EH (cell line): Measurements from ENCODE around the gene PCYT2.
A peak's percentile ranks its signal among the peaks of the same experiment; 100 is the strongest.

ENCODE experiments used
- DNase-seq: peaks from one replicate; pipeline ENCODE4 v3.0.0-alpha.2; 2015; ENCODE audit warnings: low read depth

PCYT2 gene

DNA sequence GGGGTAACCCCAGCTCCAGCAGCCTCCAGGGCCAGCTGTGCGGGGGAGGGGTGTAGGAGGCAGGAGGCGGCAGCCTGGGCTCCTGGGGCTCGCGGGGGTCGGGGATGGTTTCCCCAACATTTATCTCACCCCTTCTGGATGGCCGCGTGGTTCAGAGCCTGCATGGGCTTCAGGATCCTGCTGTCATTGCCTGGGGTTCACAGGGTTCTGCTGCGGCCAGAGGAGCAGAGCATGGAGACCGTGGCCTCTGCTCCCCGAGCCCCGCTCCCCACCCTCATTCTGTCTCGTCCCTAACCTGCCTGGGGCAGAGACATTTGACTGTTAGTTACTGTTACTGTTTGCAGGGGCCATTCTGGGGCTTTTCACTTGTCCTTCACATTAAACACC lies 31.0 kb upstream of the PCYT2 start:
- no peak for DNase-seq

DNA sequence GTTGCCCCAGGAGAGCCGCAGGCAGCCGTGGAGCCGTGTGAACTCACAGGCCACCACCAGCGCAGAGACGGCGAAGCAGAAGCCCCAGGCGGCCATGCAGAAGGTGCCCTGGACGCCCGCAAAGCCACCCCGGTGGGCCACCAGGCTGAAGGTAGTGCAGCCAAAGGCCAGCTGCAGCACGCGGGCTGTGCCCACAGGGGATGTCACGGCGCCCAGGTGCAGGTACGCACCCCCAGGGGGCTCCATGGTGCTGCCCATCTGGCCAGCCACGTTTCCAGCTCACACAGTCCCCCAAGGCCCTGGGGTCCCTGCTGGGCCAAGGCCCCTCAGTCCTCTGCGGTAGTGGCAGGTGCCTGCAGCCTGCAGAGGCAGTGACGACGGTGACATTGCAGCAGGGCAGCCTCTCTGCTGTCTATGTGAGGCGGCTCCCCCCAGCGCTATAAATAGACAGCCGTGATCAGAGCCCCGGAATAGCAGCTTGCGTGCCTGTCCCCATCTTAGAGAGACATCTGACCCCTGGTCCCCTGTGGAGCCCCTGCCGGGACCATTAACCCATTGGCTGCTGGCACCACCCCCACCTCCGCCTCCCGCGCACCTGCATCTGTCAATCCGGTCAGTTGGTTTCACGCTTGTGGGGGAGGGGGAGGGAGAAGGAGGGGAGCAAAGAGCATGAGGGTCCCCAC lies 30.4 kb upstream of the PCYT2 start:
- DNase-seq, result no peak

GRCh38 chr17:81940538-81941483 lies 29.6 kb upstream of the PCYT2 start:
- DNase-seq, result no peak

DNA sequence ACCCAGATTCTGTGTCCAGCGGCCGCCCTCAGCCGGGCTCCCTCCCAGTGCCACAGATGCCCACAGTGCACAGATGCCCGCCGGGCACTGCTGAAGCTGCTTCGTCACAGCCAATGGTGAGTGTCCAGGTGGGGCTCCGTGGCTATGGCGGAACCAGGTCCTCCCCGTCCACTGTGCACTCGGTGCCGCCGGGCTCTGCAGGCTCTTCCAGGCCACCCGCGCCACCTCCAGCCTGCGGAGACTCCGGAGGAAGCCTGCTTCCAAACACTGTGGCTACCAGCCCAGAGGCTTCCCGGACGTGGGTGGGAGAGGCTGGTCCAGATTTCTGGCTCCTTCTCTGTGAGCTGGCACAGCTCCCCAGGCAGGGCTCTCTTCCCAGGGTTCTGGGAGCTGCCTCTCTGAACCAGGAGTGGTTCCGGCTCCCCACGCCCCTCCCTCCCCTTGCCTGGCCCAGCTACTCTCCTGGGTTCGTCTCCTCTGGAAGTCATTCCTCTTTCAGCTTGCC lies 28.7 kb upstream of the PCYT2 start:
- DNase-seq, result no peak

GRCh38 chr17:81939218-81939617 lies 28.0 kb upstream of the PCYT2 start:
- no peak for DNase-seq

DNA sequence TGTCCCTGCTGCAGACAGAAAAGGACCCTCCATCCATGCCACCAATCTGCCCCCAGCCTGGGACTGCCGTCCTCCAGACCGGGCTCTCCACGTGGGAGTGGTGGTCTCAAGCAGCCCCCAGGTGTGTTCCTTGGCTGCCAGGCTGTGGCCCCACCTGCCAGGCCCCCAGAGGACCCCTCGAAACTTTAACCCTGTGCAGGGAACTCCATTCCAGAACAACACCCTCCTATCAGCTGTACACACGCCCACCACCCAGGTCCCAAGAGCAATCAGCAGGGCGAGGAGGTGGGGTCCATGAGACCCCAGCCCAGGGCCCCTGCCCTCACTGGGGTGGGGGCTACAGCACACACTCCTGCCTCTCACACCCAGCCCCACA lies 24.5 kb upstream of the PCYT2 start:
- no peak for DNase-seq

DNA sequence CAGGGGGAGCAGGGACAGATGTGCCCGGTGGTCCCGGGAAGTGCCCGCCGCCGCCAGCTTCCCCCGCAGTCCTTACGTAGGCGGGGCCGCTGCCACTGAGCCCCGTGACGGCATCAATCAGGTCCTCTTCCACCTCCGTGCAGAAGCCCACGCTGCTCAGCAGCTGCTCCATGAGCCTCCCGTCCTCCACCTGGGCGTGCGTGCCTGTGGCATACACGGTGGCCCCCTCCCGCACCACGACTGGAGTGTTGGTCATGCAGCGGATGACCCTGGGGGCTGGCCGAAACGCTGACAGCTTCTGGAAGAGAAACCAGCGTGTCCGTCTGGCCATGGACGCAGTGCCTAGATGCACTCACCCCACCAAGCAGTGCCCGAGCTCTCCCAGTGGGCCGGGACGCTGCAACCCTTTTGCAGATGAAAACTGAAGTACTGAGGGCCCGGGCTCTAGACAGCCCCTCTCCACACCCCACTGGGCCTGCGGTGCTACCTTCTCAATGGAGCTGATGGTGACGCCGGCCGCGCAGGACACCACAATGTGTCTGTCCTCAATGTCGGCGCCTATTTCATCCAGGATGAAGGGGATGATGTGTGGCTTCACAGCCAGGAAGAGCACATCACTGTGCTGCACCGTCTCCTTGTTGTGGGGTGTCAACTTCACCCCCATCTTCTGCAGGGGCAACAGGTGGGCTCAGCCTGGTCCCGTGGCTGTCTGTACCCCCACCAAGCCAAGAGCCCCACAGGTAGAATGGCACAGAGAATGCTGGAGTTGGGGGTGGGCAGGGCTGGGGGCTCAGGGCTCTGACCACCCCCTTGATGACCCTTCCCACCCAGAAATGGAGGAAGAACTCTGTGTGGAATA lies 23.9 kb upstream of the PCYT2 start:
- no peak for DNase-seq

DNA sequence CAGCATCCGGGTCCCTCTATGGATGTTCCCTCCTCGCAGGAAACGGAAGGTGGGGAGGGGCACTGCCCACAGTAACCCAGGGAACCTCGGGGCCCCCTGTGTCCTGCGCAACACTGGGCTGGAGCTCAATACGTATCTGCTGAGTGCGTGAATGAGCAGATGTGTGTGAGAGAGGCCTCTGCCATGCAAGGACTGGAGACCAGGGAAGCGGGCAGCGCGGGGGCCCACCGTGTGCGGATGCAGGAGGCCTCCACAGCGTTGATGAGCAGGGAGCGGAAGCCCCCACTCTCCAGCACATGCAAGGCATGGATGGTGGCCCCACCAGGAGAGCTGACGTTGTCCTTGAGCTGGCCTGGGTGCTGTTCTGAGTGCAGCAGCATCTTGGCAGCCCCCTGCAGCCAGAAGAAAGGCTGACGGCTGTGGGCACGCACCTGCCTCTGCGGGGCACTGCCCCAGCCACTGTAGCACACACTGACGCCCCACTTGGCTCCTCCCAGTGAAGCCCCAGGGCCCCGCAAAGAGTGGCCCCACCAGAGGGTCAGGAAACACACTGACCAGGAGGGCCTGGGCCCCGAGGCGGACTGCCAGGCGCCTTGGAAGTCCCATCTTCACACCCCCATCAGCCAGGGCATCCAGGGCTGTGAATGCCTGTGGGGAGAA lies 23.0 kb upstream of the PCYT2 start:
- DNase-seq, result no peak

GRCh38 chr17:81933178-81933699 lies 22.0 kb upstream of the PCYT2 start:
- DNase-seq, result no peak

- DNase-seq, result no peak
Observed at GRCh38 chr17:81932333-81932983, 21.3 kb upstream of the PCYT2 start.

DNA sequence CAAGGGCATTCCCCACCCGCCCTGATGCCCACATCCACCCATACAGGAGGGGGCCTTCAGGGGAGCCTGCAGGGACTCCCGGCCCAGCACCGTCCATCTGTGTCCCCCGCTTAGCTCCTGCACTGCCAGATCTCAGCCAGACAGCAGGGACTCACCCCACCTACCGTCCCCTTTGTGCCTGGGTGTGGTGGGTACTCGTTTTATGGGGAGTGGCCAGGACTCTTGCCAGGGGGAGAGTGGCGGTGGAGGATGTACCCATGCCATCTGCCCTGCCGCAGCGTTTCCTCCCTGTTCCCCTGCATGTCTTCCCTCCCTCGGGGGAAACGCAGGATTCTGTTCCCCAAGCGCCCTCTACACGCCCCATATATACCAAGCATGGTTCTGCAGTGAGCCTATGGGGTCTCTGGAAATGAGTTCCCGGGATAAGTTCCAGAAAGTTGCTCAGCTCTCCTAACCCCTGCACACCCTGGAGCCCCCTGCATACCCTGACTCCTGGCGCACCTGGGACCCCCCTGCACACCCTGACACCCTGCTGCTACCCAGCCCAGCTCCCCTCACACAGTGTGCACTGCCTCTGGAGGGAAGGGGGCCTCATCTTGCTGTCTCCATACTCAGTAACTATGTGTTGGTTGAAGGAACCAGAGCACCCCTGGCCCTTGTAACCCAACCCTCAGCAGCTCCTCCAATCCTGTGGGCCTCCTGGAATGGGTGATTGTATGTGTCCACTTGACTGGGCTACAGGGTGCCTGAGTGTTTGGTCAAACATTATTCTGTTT lies 20.5 kb upstream of the PCYT2 start:
- DNase-seq, result no peak

DNA sequence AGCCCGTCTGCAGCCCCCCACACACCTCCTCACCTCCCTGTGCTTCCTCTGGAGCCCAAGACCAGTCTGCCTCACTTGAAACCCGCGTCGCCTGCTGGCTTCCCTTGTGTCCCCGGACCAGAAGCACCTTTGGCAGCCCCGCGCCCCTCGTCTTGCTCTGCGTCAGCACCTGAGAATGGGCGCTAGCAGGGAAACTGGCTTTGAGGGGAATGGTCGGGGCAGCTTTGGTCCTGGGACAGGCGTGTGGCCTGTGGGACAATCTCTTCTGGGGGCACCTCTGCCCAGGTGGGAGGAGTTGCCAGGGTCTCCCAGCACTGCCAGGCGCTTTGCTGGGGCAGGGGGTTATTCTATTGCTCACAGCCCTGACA lies 20.0 kb upstream of the PCYT2 start:
- DNase-seq, result no peak

- no peak for DNase-seq
Observed at GRCh38 chr17:81930142-81931125, 19.2 kb upstream of the PCYT2 start.

DNA sequence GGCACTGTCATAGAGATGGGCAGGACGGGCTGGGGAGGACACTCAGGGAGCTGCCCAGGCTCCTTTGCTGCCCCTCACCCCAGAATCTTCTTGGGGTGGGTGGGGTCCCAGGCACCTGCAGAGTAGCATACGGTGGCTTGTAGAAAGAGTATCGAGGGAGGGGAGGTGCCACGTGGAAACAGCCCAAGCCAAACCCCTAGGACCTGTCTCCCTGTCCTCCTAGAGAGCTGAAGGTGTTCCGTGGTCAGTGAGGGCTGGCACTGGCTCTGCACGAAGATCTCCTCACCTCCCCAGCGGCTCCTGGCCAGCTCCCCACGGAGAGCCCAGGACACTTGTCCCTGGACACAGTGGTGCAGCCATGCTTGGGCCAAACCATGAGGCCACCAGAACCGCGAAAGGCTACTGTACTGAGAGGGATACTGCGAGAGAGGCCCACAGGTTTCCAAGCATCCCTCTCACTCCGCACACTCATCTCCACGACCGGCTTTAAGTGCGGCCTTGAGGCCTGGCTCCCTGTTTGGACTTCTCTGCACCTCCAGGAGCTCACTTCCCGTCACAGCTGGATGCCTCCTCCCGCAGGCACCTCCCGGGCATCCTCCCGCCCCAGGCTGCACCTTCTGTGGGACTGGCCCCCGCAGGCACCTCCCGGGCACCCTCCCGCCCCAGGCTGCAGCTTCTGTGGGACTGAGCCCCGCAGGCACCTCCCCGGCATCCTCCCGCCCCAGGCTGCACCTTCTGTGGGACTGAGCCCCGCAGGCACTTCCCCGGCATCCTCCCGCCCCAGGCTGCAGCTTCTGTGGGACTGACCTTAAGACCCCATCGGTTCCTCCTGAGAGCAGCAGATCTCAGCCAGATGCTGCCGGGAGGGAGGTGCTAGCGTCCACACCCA lies 18.3 kb upstream of the PCYT2 start:
- no peak for DNase-seq

DNA sequence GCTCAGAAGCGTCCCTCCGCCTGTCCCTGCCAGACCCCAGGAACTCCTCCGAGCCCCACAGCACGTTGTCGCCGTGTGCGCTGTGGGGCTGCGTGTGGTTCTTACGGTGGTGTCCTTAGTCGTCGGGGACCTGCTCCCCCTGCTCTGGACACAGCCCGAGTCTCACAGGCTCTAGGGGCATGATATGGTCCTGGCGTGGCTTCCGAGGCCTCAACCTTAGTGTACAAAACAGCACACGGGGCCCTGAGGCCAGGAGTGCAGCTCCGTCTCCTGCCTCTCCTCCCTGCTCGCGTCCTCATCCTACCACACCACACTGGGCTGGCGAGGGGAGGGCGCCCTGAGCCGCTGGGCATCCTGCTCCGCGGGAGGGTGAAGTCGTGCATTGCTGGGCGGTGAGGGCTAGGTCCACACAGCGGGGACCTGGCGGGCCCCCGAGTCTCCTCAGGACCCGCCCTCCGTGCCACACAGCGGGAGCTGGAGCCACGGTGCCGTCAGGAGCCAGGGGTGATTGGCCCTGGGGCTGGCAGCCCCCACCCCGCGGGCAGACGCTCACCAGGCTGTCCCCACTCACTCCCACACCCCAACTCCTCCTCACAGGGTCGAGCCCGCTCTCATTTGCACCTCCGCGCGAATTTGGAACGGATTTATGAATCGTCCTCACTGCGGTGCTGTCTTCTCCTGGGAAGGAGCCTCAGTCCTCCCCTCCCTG lies 17.5 kb upstream of the PCYT2 start:
- DNase-seq, result peak; percentile 39

- DNase-seq, result peak; percentile 94
Observed at GRCh38 chr17:81927653-81928543, 16.7 kb upstream of the PCYT2 start, which contains the start of gene MAFG. Gene MAFG, minus strand, starts transcription at chr17:81927735. Its CDS starts 4,550 bp downstream, at chr17:81923185.
